Measurements from ENCODE around the gene XPNPEP1. TPM values are rescaled to one million over a fixed set of nuclear protein-coding genes. Genes with fewer than 3 reads are reported as not detected.

Gene XPNPEP1
- total RNA-seq, 3 donors from 2014 or later = 66.6 to 97.7 (median 87.5) TPM

GRCh38 chr10:109946680-109947079, 23.4 kb upstream of the XPNPEP1 start:
- ATAC-seq (no peak), DNase-seq (no peak)
- intact Hi-C loops (cut with DNase I, micrococcal nuclease) = no loop called here
- no peaks in the 10 kb centered on the region for H3K36me3 ChIP-seq (ENCODE audit: low read depth)
- H3K9me3 ChIP-seq = no peaks in the 10 kb centered on the region
- H3K4me3 ChIP-seq = no peak overlapping the region
- H3K4me1 ChIP-seq (ENCODE audit: low read depth) = no peaks in the 10 kb centered on the region
- TF ChIP-seq CTCF (IDR thresholded peaks at IDR 0.05) = no peak

- TF ChIP-seq CTCF (IDR thresholded peaks at IDR 0.05) = no peak
- DNase-seq (no peak), ATAC-seq (peak; percentile 48)
- no peak overlapping the region for H3K4me3 ChIP-seq
- H3K4me1 ChIP-seq (ENCODE audit: low read depth) = no peaks in the 10 kb centered on the region
- intact Hi-C loops (cut with DNase I, micrococcal nuclease) = no loop called here
- H3K9me3 ChIP-seq = no peaks in the 10 kb centered on the region
- no peaks in the 10 kb centered on the region for H3K36me3 ChIP-seq (ENCODE audit: low read depth)
Observed at GRCh38 chr10:109945473-109946177, 22.3 kb upstream of the XPNPEP1 start.

GRCh38 chr10:109944613-109945012, 21.3 kb upstream of the XPNPEP1 start:
- Histone ChIP-seq H3K4me1 (ENCODE audit: low read depth) (no peaks in the 10 kb centered on the region), H3K4me3 (no peak overlapping the region), H3K36me3 (ENCODE audit: low read depth) (no peaks in the 10 kb centered on the region), H3K9me3 (no peaks in the 10 kb centered on the region)
- no peak for TF ChIP-seq CTCF (IDR thresholded peaks at IDR 0.05)
- intact Hi-C loops (cut with DNase I, micrococcal nuclease) = no loop called here
- no peak for ATAC-seq
- no peak for DNase-seq

GRCh38 chr10:109941236-109941862, 18.0 kb upstream of the XPNPEP1 start:
- Histone ChIP-seq H3K36me3 (ENCODE audit: low read depth) (no peaks in the 10 kb centered on the region), H3K4me3 (no peak overlapping the region), H3K9me3 (no peaks in the 10 kb centered on the region), H3K4me1 (ENCODE audit: low read depth) (no peaks in the 10 kb centered on the region)
- TF ChIP-seq CTCF (IDR thresholded peaks at IDR 0.05) = no peak
- intact Hi-C loops (cut with DNase I, micrococcal nuclease) = no loop called here
- ATAC-seq (no peak), DNase-seq (no peak)

GRCh38 chr10:109940553-109940952, 17.2 kb upstream of the XPNPEP1 start:
- TF ChIP-seq CTCF (IDR thresholded peaks at IDR 0.05) = no peak
- no peaks in the 10 kb centered on the region for H3K9me3 ChIP-seq
- no peak for DNase-seq
- no peak overlapping the region for H3K4me3 ChIP-seq
- no peaks in the 10 kb centered on the region for H3K4me1 ChIP-seq (ENCODE audit: low read depth)
- ATAC-seq = no peak
- intact Hi-C loops (cut with DNase I, micrococcal nuclease) = no loop called here
- no peaks in the 10 kb centered on the region for H3K36me3 ChIP-seq (ENCODE audit: low read depth)

Data from mucosa of descending colon (tissue), 3 donors.